PC-3 (cell line): ENCODE measurements around the gene CTAG1A.
"Not testable (repeated sequence)": the region's sequence is repeated elsewhere in the genome, so short reads cannot be mapped to it uniquely, and the experiment has no call there.

Experiments
- EZH2phosphoT487 ChIP-seq: fragments of 300-600 bp; sonication (generic); IDR thresholded peaks from 2 replicates; pipeline ENCODE4 v1.6.1; 2018; ENCODE audit warnings: mild to moderate bottlenecking, antibody characterized with exemption, low read length, borderline replicate concordance
- TF ChIP-seq, protein P1 (sequence below): fragments of 300-600 bp; sonication (generic); conservative IDR thresholded peaks from 2 replicates; pipeline ENCODE4 v1.5.1; 2017; ENCODE audit warnings: antibody characterized with exemption, low read depth, mild to moderate bottlenecking, low read length

DNA sequence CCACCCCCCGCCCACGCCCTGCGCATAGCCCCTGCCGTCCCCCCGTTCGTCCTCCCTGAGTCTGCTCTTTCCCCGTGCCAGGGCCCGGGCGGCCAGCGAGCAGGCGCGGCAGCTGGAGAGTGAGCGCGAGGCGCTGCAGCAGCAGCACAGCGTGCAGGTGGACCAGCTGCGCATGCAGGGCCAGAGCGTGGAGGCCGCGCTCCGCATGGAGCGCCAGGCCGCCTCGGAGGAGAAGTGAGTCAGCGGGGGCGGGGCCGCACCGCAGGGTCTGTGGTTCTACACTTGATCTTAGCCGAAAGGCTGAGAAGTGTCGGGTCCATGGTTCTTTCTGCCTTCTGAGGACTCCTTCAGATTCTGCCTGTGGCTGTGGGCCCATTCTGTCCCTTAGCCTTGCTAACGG, 24.6 kb upstream of the CTAG1A start:
- TF ChIP-seq, protein P1, sequence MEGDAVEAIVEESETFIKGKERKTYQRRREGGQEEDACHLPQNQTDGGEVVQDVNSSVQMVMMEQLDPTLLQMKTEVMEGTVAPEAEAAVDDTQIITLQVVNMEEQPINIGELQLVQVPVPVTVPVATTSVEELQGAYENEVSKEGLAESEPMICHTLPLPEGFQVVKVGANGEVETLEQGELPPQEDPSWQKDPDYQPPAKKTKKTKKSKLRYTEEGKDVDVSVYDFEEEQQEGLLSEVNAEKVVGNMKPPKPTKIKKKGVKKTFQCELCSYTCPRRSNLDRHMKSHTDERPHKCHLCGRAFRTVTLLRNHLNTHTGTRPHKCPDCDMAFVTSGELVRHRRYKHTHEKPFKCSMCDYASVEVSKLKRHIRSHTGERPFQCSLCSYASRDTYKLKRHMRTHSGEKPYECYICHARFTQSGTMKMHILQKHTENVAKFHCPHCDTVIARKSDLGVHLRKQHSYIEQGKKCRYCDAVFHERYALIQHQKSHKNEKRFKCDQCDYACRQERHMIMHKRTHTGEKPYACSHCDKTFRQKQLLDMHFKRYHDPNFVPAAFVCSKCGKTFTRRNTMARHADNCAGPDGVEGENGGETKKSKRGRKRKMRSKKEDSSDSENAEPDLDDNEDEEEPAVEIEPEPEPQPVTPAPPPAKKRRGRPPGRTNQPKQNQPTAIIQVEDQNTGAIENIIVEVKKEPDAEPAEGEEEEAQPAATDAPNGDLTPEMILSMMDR: not testable (repeated sequence)
- not testable (repeated sequence) for TF ChIP-seq EZH2phosphoT487
